WERI-Rb-1 (cell line): ENCODE measurements around the gene CCDC88A.

Source experiments
- DNase-seq: peaks from one replicate; pipeline ENCODE4 v3.0.0-alpha.2; 2020
- H3K27ac ChIP-seq: fragments of 250-450 bp; sonication (Bioruptor Pico); 2 replicates; pipeline ENCODE4 v1.5.1; 2020; ENCODE audit warnings: mild to moderate bottlenecking, moderate library complexity
- H3K27me3 ChIP-seq: fragments of 250-450 bp; sonication (Bioruptor Pico); 2 replicates; pipeline ENCODE4 v1.5.1; 2021; ENCODE audit warnings: mild to moderate bottlenecking, low read depth, moderate library complexity; ENCODE audit not compliant: insufficient read depth, severe bottlenecking
- H3K36me3 ChIP-seq: fragments of 250-450 bp; sonication (Bioruptor Pico); 2 replicates; pipeline ENCODE4 v1.5.1; 2020; ENCODE audit warnings: mild to moderate bottlenecking, moderate library complexity
- H3K4me3 ChIP-seq: 2 replicates; pipeline ENCODE4 v1.5.1; 2011; ENCODE audit warnings: low read depth, mild to moderate bottlenecking, control low read depth, low read length
- H3K9me3 ChIP-seq: fragments of 250-450 bp; sonication (Bioruptor Pico); 2 replicates; pipeline ENCODE4 v1.5.1; 2021; ENCODE audit warnings: mild to moderate bottlenecking, moderate library complexity; ENCODE audit not compliant: severe bottlenecking
- CTCF ChIP-seq: IDR thresholded peaks from 2 replicates; pipeline ENCODE4 v1.5.1; 2011; ENCODE audit warnings: low read depth, mild to moderate bottlenecking, control low read depth, inconsistent platforms, low read length

CCDC88A gene

GRCh38 chr2:55371376-55371775, 48.3 kb downstream of the CCDC88A start:
- no peak for DNase-seq
- Histone ChIP-seq H3K9me3 (no peaks in the 10 kb centered on the region), H3K36me3 (no peaks in the 10 kb centered on the region), H3K4me3 (no peak overlapping the region), H3K27ac (no peak overlapping the region), H3K27me3 (no peaks in the 10 kb centered on the region)
- TF ChIP-seq CTCF: no peak

GRCh38 chr2:55370208-55370607, 49.4 kb downstream of the CCDC88A start:
- Histone ChIP-seq H3K36me3 (no peaks in the 10 kb centered on the region), H3K9me3 (no peaks in the 10 kb centered on the region), H3K27ac (no peak overlapping the region), H3K4me3 (no peak overlapping the region), H3K27me3 (no peaks in the 10 kb centered on the region)
- no peak for TF ChIP-seq CTCF
- no peak for DNase-seq

GRCh38 chr2:55365303-55365702, 54.4 kb downstream of the CCDC88A start:
- no peak overlapping the region for H3K27ac ChIP-seq
- no peak for TF ChIP-seq CTCF
- H3K36me3 ChIP-seq: no peaks in the 10 kb centered on the region
- H3K27me3 ChIP-seq: no peaks in the 10 kb centered on the region
- DNase-seq: no peak
- H3K4me3 ChIP-seq: no peak overlapping the region
- H3K9me3 ChIP-seq: no peaks in the 10 kb centered on the region

- no peaks in the 10 kb centered on the region for H3K9me3 ChIP-seq
- H3K27me3 ChIP-seq: no peaks in the 10 kb centered on the region
- TF ChIP-seq CTCF: no peak
- no peaks in the 10 kb centered on the region for H3K36me3 ChIP-seq
- no peak overlapping the region for H3K27ac ChIP-seq
- no peak overlapping the region for H3K4me3 ChIP-seq
- DNase-seq: no peak
Observed at GRCh38 chr2:55364189-55365055, 55.2 kb downstream of the CCDC88A start.

- Histone ChIP-seq H3K27me3 (no peaks in the 10 kb centered on the region), H3K9me3 (no peaks in the 10 kb centered on the region), H3K36me3 (no peaks in the 10 kb centered on the region), H3K27ac (no peak overlapping the region), H3K4me3 (no peak overlapping the region)
- DNase-seq: no peak
- no peak for TF ChIP-seq CTCF
Observed at GRCh38 chr2:55363636-55364035, 56.0 kb downstream of the CCDC88A start.
